Nephron progenitor cell (in vitro differentiated cells): Measurements from ENCODE around the gene LTBP4.

Experiments
- DNase-seq: peaks from one replicate; pipeline ENCODE4 v3.0.0; 2021
- H3K27ac Mint-ChIP-seq: 2 replicates; pipeline ENCODE4 v1.8.0; 2021; ENCODE audit warnings: mild to moderate bottlenecking, moderate library complexity, mixed read lengths
- H3K27me3 Mint-ChIP-seq: 2 replicates; pipeline ENCODE4 v1.8.0; 2021; ENCODE audit warnings: mild to moderate bottlenecking, low read depth, mixed read lengths; ENCODE audit not compliant: poor library complexity
- H3K36me3 Mint-ChIP-seq: 2 replicates; pipeline ENCODE4 v1.8.0; 2021; ENCODE audit warnings: low read depth, mixed read lengths
- H3K4me1 Mint-ChIP-seq: 2 replicates; pipeline ENCODE4 v1.8.0; 2021; ENCODE audit warnings: mixed read lengths
- H3K4me3 Mint-ChIP-seq: 2 replicates; pipeline ENCODE4 v1.8.0; 2021; ENCODE audit warnings: mild to moderate bottlenecking, moderate library complexity, mixed read lengths
- H3K9me3 Mint-ChIP-seq: 2 replicates; pipeline ENCODE4 v1.8.0; 2021; ENCODE audit warnings: mild to moderate bottlenecking, moderate library complexity, mixed read lengths
- CTCF ChIP-seq: fragments of 200-600 bp; sonication (generic); IDR thresholded peaks from 2 replicates; pipeline ENCODE4 v1.5.0; 2021; ENCODE audit warnings: antibody characterized with exemption

Gene LTBP4

GRCh38 chr19:40672573-40673299, 71.6 kb downstream of the LTBP4 start:
- Mint-ChIP-seq H3K9me3 (peaks cover 3% of the 10 kb centered on the region), H3K27me3 (no peaks in the 10 kb centered on the region), H3K36me3 (peaks cover 44% of the 10 kb centered on the region), H3K4me3 (no peak overlapping the region), H3K4me1 (no peaks in the 10 kb centered on the region), H3K27ac (no peak overlapping the region)
- no peak for DNase-seq
- no peak for TF ChIP-seq CTCF

GRCh38 chr19:40673397-40673796, 72.2 kb downstream of the LTBP4 start:
- H3K9me3 Mint-ChIP-seq: peaks cover 3% of the 10 kb centered on the region
- H3K36me3 Mint-ChIP-seq: peaks cover 50% of the 10 kb centered on the region

GRCh38 chr19:40674291-40674690, 73.1 kb downstream of the LTBP4 start:
- no peaks in the 10 kb centered on the region for H3K27me3 Mint-ChIP-seq
- H3K4me3 Mint-ChIP-seq: no peak overlapping the region
- peaks cover 3% of the 10 kb centered on the region for H3K9me3 Mint-ChIP-seq
- no peak overlapping the region for H3K27ac Mint-ChIP-seq
- DNase-seq: no peak
- no peak for TF ChIP-seq CTCF
- peaks cover 48% of the 10 kb centered on the region for H3K36me3 Mint-ChIP-seq
- H3K4me1 Mint-ChIP-seq: no peaks in the 10 kb centered on the region

More at GRCh38 chr19:40673397-40673796, 72.2 kb downstream of the LTBP4 start:
- TF ChIP-seq CTCF: no peak
- DNase-seq: no peak
- Mint-ChIP-seq H3K4me3 (no peak overlapping the region), H3K4me1 (no peaks in the 10 kb centered on the region), H3K27me3 (no peaks in the 10 kb centered on the region), H3K27ac (no peak overlapping the region)

GRCh38 chr19:40677156-40677555, 76.0 kb downstream of the LTBP4 start:
- H3K27ac Mint-ChIP-seq: no peak overlapping the region
- DNase-seq: no peak
- no peak overlapping the region for H3K4me3 Mint-ChIP-seq
- no peak for TF ChIP-seq CTCF
- no peaks in the 10 kb centered on the region for H3K27me3 Mint-ChIP-seq
- no peaks in the 10 kb centered on the region for H3K4me1 Mint-ChIP-seq
- peaks cover 40% of the 10 kb centered on the region for H3K36me3 Mint-ChIP-seq
- no peaks in the 10 kb centered on the region for H3K9me3 Mint-ChIP-seq
